Measurements from ENCODE around the gene MTUS2.

DNA sequence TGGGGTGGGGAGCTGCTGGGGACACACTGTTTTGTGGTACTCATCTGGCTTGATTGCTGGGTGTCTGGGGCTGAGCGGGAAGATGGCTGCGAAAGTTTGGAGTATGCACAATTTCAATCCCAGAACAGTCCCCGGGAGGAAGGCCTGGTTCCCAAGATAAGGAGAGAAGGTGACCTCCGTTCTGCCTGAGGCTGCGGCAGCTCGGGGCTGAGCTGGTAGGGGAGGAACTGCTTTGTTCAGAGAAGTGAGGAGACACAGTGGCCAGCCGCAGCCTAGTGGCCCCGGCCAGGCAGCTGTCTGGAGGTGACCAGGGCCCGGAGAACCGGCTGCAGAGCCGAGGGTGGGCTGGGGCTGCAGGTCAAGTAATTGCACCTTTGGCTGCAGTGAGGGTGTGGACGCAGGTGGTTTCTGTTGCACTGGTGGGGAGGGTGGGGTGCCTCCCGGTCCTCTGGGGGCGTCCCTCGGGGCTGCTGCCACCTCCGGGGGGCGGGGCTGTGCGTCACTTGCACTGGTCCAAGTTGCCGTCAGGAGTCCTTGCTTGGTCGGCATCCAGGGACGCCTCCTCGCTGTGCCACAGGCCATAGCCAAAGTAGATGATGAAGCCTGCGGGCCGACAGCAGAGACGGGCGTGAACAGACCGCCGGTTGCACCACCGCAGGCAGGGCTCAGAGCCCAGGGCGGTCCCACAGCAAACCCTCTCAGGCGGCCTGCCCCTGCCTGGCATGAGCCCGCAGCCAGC, 694.0 kb downstream of the MTUS2 start:
- TF ChIP-seq, protein P1, sequence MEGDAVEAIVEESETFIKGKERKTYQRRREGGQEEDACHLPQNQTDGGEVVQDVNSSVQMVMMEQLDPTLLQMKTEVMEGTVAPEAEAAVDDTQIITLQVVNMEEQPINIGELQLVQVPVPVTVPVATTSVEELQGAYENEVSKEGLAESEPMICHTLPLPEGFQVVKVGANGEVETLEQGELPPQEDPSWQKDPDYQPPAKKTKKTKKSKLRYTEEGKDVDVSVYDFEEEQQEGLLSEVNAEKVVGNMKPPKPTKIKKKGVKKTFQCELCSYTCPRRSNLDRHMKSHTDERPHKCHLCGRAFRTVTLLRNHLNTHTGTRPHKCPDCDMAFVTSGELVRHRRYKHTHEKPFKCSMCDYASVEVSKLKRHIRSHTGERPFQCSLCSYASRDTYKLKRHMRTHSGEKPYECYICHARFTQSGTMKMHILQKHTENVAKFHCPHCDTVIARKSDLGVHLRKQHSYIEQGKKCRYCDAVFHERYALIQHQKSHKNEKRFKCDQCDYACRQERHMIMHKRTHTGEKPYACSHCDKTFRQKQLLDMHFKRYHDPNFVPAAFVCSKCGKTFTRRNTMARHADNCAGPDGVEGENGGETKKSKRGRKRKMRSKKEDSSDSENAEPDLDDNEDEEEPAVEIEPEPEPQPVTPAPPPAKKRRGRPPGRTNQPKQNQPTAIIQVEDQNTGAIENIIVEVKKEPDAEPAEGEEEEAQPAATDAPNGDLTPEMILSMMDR (IDR thresholded peaks at IDR 0.05) = no peak
- no peak for TF ChIP-seq POLR2AphosphoS5 (IDR thresholded peaks at IDR 0.05)
- TF ChIP-seq POLR2A (IDR thresholded peaks at IDR 0.05) = no peak

Measured in stomach (tissue), 4 donors.